Activated T-helper 9 cell treated with anti-CD3 and anti-CD28 coated beads, Interleukin-2, amount 50 U/mL, for 16 hours (primary cell): ENCODE measurements around the gene CDH12.
"Not testable (repeated sequence)": the region's sequence is repeated elsewhere in the genome, so short reads cannot be mapped to it uniquely, and the experiment has no call there.

Source experiments
- DNase-seq: peaks from one replicate; pipeline ENCODE4 v3.0.0-alpha.2; 2020; ENCODE audit warnings: low read depth

CDH12 gene

DNA sequence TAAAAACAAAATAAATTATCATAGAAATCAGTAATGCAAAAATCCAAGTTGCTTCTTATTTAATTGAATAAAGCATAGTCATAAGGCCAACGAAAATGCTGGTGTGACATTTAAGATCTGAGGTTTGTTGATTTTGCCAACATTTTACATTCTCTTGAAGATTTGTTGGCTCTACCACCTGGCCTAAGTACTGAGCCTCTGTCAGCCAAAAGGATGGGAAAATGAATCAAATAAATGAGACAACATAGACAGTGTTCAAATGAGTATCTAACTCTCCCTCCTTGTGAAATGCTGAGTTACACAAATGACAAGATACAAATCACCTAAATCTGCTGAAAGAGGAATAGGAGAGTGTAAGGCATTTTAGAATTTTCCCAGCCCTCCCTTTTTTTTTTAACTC, 575.0 kb downstream of the CDH12 start:
- DNase-seq = no peak

GRCh38 chr5:22277006-22277405, 576.1 kb downstream of the CDH12 start:
- no peak for DNase-seq

DNA sequence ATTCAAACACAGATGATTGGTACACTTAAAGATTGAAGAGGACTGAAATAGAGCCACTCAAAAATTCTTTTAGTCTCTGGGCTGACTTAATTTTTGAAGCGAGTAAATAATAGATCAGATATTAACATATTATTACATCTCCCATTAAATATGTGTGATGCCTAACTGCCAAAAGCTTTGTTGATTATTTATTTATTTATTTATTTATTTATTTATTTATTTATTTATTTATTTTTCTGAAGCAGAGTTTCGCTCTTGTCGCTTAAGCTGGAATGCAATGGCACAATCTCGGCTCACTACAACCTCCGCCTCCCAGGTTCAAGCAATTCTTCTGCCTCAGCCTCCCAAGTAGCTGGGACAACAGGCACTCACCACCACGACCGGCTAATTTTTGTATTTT, 587.3 kb downstream of the CDH12 start:
- DNase-seq = not testable (repeated sequence)

DNA sequence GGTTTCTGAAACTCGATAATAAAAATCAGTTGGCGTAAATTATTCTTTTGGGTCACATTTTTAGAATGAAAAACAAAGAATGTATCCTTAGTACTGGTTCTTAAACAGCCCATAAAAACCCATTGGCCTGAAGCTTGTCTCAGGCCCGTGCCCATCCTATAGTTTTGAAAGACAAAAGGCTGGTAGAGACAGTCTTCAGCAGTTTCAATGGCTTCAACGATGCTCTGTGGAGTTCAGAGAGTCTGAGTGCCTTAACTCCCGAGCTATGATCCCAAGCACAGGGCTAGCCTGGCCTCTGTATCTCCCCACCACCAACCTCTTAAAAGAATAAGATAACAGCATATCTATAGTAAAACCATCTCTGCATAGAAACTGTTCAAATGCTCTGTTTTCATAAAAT, 595.0 kb downstream of the CDH12 start:
- no peak for DNase-seq

DNA sequence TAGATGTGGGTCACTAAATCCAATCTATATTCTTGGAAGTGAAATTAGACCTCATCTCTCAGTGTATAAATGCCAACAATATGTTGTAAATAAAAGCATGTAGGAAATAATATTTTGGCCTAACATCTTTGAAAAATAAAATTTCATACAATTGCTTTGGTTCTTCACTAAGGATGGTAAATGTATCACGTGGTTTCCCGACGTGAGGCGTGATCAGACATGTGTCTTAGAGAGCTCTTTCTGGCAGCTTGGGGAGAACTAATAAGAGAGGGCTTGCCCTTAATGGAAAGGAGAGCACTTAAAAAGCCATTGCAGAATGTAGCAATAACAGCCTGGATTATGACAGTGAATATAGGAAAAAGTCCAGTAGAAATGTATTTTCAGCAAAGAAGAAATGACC, 602.6 kb downstream of the CDH12 start:
- no peak for DNase-seq

DNA sequence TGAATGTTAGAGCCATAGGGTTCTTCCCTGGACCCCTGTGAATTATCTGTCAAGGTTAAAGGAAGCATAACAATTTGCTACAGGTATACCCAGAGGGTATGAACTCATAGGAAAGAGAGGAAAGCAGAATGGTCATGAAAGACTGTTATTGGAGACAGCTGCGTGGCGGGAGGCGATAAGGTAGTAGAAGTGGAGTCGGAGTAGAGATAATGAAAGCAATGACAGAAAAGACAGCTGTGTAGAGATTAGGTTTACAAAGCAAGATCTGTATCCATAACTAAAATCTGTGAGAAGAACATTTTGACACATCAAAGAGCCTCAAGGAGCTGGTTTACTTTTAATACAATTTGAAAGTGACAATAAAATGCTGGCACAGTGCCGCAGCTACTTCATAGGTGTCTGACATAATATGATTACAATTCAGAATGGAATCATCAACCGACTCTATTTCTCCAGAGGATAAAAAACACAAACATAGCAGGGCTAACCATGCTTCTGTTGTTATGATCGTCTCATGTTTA, 603.9 kb downstream of the CDH12 start:
- no peak for DNase-seq

GRCh38 chr5:22245770-22246169, 607.4 kb downstream of the CDH12 start:
- no peak for DNase-seq

DNA sequence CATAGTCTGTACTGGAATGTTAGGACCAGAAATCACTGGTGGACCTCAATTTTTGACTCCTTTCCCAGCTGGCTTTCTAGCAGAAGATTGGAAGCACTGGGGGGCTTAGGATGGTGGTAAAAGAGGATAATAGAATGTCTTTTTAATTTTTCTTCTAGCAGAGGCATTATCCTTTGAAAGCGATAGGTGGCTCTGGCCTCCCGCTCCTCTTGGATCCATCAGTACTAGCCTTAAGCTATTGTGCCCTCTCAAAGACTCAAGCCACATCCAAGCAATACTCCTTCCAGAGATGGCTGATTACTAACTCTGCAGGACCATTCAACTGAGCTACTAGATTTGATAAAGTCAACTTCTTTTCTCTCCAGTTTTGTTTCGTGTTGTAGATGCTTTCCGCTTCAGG, 610.6 kb downstream of the CDH12 start:
- no peak for DNase-seq

DNA sequence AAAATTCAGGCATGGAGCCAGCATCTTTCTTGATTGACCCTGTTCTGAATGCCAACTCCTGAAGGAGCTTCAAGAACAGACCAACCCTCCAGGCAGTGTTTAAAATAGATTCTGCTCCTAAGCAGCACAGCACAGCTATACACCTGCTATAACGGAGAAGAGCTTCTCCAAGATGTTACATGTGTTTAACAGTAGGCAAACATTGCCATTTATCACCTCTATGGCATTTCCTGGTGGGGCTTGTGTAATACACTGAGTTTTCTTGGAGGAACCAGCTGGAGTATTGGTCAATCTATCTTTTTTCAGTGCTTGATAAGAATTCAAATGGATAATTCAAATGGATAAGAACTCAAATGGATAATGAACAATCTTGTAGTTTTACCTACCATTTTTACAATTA, 615.1 kb downstream of the CDH12 start:
- no peak for DNase-seq

DNA sequence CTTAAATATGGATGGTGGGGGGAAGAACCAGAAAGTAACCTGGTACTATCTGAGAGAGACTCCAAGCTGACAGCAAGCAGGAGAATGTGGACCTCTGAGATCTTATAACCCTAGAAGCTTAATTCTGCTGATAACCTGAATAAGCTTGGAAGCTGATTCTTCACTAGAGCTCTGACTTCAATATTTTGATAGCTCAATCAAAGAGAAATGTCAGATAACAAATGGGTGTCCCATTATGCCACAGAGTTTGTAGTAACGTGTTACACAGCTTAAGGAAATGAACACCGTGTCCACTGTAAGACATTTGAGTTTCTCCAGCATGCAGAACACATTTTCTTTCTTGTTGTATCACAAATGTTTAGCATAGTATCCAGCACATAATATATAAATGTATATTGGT, 626.7 kb downstream of the CDH12 start:
- DNase-seq = no peak

- DNase-seq = no peak
Measured at GRCh38 chr5:22223079-22223478, 630.1 kb downstream of the CDH12 start.

GRCh38 chr5:22213703-22214495, 639.2 kb downstream of the CDH12 start:
- DNase-seq = not testable (repeated sequence)

DNA sequence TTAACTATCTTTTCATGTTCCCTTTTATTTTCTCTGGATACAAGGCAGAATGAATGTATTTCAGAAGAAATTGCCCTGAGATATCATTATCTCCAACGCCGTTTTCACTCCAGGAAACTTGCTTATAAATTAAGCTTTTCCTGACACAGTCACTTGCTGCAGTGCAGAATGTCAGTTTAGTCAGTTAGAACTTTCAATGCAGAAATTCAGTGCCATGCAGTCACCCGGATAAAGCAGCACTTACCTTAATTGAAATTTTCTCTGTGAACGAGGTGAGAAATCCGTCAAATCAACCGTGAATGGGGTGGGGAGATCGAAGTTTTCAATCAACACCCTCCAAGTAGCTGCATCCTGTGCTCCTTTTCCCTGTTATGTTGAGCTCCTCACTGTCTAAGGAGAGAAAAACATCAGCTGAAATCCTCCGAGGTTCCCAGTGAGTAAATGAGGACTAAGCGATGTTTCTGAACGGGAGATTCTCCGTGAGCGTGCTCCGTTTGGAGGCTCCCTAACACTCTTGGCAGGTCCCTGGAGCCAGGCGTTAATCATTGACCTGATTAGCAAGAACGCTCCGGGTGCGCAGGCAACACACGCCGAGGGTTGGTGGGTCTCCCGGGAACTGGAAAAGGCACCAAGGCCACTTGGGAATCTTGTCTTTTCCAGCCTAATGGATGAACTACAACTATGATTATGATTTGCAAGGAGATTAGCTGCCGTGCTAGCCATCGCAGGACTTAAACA, 640.7 kb downstream of the CDH12 start:
- DNase-seq = not testable (repeated sequence)

DNA sequence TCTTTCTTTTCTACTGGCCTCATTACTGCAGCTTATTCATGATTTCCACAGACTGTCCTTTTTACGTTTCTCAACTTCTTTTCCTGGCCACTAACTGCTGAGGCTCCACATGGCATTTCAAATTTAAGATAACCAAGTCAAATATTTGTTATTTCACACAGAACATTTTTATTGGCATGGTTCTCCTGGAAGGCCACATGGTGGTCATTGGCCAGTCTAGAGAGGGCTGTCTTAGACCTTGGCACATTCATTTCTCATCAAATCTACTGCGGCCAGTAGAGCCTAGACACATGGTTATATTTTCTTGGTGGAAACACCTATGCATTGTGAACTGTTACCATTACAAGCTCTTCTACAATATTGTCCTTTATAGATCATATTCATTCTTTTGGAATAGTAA, 644.7 kb downstream of the CDH12 start:
- DNase-seq = not testable (repeated sequence)

DNA sequence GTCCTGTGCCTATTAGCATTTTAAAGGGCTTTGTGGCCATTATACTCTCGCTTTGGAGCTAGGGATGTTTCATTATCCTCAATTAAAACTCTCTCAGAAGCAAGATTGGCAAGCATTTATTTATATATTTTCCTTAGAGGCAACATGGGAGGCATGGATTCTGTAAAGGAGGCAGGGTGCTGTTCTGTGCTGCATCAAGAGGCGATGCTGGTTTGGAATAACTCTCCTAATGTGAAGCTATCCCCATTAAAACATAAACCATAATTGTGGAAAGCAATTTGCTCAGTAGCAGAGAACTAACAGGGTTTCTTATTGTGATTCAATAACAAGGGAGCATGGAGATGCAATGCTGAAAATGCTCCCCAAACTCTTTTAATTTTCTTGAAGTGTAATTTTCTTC, 664.5 kb downstream of the CDH12 start:
- not testable (repeated sequence) for DNase-seq

DNA sequence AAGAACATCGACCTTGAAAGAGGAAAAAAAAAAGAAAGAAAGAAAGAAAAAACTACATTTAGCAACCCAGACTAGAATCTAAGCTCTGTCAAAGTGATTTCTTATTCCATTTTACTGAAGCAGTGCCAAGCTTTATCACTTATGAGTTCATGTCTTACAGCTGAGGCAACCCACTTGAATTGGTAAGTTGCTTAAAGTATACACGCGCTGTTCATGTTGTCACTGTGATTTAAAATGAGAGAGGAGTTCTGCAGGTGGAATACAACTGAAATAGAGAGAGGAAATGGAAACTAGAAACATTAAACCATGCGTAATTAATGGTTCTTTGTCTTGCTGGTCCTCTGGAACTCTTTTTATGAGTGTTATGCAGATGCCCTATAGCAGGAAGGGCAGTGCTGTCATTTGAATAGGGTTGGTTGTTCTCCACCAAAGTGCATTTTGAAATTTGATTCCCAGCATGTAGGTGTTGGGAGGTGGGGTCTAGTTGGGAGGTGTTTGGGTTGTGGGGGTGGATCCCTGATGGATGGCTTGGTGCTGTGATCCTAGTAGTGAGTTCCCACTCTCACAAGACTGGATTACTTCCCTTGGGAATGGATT, 665.4 kb downstream of the CDH12 start:
- DNase-seq = not testable (repeated sequence)

DNA sequence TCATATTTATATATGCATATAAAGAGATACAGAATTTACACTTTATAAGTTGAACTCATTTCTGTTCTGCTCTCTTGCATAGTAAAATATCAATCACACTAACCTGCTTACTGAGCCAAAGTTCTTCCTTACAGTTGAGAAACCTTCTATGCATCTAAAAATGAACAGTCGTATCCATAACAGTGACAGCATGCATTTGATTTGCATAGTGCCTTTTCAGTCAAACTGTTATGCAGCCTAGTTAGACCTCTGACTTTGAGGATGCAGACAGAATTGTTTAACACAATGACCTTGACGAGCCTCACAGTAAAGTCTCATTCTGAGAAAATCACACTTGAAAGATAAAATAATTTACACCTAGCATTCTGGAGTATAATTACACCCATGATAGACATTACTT, 683.9 kb downstream of the CDH12 start:
- not testable (repeated sequence) for DNase-seq

DNA sequence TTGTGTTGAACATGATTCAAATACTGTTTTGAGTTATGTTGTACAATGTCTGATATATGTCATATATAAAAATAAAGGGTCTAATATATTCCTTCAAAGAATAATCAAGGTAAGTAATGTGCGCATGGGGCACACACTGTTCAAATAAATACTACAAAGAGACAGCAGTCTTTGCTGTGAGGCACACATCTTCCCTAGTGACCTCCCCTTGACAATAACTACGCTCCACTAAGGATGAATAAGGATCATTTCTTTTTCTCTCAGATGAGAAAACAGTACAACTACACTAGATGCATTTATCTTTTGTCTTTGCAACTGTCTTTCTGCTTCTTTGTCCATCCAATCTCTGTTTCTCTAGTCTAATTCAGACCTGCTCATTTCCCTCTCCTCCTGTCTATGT, 684.4 kb downstream of the CDH12 start:
- DNase-seq = not testable (repeated sequence)

DNA sequence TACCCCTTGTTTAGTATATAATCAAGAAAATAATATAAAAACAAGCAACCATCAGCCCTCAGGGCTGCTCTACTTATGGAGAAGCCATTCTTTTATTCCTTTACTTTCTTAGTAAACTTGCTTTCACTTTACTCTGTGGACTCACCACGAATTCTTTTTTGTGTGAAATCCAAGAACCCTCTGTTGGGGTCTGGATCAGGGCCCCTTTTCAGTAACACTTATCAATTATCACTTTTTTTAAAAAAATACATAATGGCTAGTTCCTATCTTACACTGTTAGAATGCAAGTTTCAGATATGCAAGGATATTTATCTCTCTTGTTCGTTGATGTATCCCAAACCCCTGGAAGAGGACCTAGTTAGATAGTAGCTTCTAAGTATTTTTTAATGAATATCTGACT, 687.2 kb downstream of the CDH12 start:
- not testable (repeated sequence) for DNase-seq

- not testable (repeated sequence) for DNase-seq
Measured at GRCh38 chr5:22164910-22165748, 688.0 kb downstream of the CDH12 start.

- not testable (repeated sequence) for DNase-seq
Measured at GRCh38 chr5:22156953-22157352, 696.2 kb downstream of the CDH12 start.

GRCh38 chr5:22154779-22155178, 698.4 kb downstream of the CDH12 start:
- DNase-seq = not testable (repeated sequence)
